GM21717 (cell line): Measurements from ENCODE around the gene KCNIP4.

Source experiments
- ATAC-seq: cut with Tn5 transposase; IDR thresholded peaks from one replicate; pipeline ENCODE4 v1.9.1; 2021; ENCODE audit warnings: mild to moderate bottlenecking, moderate library complexity; ENCODE audit not compliant: unreplicated experiment

Gene KCNIP4

GRCh38 chr4:21699446-21699845 is 249.1 kb downstream of the KCNIP4 start:
- ATAC-seq, result no peak

GRCh38 chr4:21697583-21697982 is 251.0 kb downstream of the KCNIP4 start:
- ATAC-seq, result no peak

DNA sequence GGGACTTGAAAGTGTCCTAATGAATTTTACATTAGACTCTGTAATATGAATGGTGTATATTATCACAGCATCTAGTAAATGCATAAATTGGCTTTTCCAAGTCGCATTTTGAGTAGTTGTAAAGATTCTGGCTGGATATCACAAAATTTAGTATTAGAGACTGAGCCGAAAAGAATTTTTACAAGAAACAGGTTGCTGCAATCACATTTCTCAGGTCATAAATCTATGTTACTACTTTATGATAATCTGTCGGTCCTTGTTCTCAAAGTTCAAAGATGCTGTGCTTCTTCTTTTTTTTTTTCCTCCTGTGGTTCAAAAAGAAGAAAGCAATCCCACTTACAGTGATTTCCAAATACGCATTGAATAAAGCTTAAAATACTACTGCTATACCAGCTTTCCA is 253.4 kb downstream of the KCNIP4 start:
- no peak for ATAC-seq

DNA sequence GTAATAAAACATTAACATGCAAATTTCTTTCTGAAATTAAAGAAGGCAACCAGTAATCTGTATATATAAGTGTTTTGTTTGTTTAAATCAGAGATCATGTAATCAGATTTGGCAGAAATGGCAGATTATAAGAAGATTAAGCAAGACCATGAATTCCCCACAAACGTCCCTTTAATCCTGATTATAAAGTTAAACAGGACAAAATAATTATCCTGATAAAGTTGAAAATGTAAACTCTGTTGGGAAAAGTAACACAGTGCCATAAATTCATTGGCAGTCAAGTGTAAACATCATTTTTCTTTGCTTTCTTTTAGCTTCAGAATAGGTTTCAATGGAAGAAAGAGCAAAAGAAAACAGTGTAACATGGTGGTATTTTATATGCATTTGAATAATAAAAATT is 256.3 kb downstream of the KCNIP4 start:
- ATAC-seq, result no peak

DNA sequence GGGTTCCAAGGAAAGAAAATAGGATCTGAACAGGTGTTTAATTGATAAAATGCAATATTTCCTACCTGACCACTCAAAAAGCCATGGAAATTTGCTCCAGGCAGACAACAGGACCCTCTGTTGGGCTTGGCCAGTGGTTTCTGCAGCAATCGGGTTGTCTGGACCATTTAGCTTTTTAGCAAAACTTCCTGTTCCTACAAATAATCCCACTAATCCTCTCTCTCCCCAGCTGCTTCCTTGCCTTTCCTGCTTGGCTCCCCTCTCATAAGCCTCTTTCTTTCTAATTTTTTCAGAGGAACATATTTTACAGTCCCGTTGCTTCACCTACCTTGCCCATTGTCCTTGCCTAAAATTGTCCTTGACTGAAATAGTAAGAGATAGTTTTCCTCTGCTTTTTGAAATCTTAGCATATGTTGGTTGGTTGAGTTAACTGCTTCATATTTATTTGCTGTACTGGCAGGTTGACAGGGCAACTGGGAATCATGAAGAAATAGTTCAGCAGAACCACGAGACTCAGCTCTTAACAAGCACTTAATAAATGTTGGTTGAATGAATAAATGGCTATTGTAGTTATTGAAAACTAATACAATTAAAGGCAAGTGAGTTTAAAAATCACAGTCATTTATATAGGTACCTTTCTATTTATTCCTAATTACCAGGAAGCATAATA is 259.8 kb downstream of the KCNIP4 start:
- ATAC-seq, result no peak

- ATAC-seq, result no peak
Observed at GRCh38 chr4:21685911-21686310, 262.7 kb downstream of the KCNIP4 start.

- no peak for ATAC-seq
Observed at GRCh38 chr4:21680326-21680898, 268.2 kb downstream of the KCNIP4 start.

DNA sequence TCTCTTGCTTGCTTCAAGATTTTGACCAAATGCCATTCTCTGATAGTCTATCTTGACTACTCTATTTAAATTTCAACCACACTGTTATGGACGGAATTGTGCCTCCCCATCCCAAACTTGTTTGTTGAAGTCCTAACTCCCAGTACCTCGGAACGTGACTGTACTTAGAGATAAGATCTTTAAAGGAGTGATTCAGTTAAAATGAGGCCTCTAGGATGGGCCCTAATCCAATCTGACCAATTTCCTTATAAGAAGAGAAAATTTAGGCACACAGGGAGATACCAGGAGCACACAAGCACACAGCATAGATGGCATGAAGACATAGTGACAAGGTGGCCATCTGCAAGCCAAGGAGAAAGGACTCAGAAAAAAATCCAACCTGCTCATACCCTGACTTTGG is 269.9 kb downstream of the KCNIP4 start:
- no peak for ATAC-seq

- no peak for ATAC-seq
Observed at GRCh38 chr4:21677173-21677572, 271.4 kb downstream of the KCNIP4 start.

DNA sequence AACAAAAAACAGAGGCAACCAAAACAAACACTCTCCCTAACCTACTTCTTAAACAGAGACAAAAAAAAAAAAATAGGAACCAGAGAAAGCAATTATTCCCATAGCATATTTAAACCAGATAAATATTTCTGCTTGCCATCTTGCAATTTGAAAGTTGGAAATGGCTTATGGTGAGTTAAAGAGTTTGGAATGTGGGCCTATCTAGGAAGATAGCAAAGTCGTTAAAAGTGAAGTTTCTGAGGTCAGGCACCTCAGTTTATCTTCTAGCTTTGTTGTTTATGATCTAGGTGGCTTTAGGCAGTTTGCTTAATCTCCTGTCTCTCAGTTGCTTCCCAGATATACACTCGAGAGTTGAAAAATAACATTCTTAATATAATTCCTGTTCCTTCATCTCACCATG is 284.2 kb downstream of the KCNIP4 start:
- no peak for ATAC-seq

- no peak for ATAC-seq
Observed at GRCh38 chr4:21656832-21657231, 291.7 kb downstream of the KCNIP4 start.

DNA sequence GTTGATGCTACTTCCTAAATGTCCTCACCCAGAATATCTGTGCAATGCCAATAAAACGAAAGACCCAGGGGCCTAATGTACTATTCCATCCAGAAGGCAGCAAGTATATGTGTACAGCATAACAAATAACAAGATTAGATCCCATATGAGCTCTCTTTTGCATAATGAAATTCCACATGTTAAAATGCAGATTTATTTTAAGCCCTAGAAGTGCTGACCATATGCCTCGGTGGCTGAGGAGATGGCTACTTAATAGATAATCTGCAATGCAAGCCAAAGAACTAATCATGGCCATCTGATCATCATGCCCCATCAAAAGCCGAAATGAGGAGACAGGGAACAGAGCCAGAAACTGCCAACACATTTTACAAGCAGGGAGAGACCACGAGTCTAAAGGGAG is 293.5 kb downstream of the KCNIP4 start:
- no peak for ATAC-seq

DNA sequence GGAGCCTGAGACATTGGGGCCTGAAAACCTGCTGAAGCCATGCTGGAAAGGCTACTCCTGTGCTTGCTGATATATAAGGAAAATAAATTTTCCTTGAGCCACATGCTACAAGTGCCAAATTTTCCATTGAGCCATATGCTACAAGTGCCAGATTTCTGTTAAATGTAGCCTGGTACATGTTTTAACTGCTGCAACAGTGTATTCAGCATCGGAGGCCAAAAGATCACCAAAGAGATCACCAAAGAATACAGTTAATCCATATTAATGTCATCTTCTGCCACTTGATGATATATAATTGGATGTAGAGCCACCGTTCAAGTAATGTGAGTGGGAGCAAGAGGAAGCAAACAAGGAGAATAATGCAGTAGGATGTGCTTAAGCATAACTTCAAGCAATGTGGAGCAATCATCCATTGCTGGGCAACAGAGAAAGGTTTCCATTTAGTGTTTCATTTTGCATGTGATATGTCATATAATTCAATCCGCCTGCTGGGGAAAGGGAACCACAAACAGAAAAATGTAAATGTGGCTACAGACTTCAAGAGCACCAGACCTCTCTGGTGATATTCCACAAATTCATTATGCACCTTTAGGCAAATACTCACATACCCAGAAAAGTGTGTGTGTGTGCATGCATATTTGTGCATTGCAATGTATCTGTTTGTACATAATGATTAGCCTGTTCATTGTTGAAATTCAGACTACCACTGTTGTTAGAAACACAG is 295.9 kb downstream of the KCNIP4 start:
- no peak for ATAC-seq

- no peak for ATAC-seq
Observed at GRCh38 chr4:21649391-21650090, 299.0 kb downstream of the KCNIP4 start.

DNA sequence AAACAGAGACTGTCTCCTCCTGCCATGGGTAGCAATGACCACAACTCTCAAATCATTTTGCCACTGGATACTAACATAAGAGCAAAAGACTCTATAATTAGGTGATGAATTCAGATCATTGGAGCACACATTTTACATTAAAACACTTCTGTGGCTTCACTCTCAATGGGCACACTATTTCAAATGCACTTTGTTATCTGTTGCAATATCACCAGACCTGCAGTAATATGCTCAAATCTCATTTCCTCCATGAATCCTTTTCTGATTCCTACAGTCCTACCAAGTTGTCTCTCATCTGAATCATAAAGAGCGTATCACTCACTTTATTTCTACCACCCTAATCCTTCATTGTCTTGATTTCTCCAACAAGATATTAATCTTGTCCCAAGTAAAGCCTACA is 302.8 kb downstream of the KCNIP4 start:
- ATAC-seq, result no peak

DNA sequence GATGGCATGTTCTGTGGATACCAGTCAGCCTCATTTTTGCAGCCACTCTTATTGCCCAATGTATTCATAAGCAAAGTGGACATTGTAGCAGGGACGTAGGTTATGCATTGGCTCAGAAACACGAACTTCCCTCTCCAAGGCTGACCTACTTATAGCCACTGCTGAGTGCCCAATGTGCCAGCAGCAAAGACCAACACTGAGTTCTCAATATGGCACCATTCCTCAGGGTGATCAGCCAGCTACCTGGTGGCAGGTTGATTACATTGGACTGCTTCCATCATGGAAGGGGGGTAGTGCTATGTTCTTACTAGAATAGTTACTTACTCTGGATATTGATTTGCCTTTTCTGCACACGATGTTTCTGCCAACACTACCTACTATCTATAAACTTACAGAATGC is 306.9 kb downstream of the KCNIP4 start:
- ATAC-seq, result no peak

- ATAC-seq, result no peak
Observed at GRCh38 chr4:21638171-21638725, 310.3 kb downstream of the KCNIP4 start.

- ATAC-seq, result no peak
Observed at GRCh38 chr4:21628916-21629610, 319.5 kb downstream of the KCNIP4 start.

DNA sequence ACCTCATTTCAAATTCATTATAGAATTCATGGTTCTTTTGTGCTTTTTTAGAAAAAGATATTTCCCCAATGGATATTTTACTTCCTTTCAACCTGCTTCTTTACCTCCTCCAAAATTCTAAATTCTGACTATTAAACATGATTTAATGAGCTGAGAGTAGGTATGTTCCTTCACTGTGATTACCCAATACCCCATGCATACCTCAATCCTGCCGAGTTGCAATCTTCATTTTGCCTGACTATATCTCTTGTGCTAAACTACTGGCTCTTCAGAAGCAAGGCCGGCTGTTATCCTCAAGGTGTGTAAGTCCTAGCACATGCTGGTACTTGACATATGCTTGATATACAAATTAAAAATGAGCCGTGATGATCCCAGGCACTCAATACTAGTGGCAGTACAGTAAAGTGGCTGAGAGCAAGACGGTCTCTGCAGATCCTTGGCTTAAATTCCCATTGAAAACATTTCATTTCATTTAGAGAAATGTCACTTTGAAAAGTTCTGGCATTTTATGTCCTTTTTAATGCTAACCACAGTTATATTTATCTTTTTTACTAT is 320.4 kb downstream of the KCNIP4 start:
- no peak for ATAC-seq

- ATAC-seq, result no peak
Observed at GRCh38 chr4:21625447-21625846, 323.1 kb downstream of the KCNIP4 start.

GRCh38 chr4:21605006-21605405 is 343.6 kb downstream of the KCNIP4 start:
- no peak for ATAC-seq
